HG03039 (cell line): ENCODE data around the gene EFCAB10.
A peak's percentile ranks its signal among the peaks of the same experiment; 100 is the strongest.
"Not testable (repeated sequence)": the region's sequence is repeated elsewhere in the genome, so short reads cannot be mapped to it uniquely, and the experiment has no call there.

Experiments
- ATAC-seq: cut with Tn5 transposase; IDR thresholded peaks from one replicate; pipeline ENCODE4 v1.9.1; 2021; ENCODE audit warnings: mild to moderate bottlenecking, moderate library complexity; ENCODE audit not compliant: unreplicated experiment

The EFCAB10 gene

GRCh38 chr7:105599551-105599950 is 18.3 kb upstream of the EFCAB10 start:
- ATAC-seq = no peak

DNA sequence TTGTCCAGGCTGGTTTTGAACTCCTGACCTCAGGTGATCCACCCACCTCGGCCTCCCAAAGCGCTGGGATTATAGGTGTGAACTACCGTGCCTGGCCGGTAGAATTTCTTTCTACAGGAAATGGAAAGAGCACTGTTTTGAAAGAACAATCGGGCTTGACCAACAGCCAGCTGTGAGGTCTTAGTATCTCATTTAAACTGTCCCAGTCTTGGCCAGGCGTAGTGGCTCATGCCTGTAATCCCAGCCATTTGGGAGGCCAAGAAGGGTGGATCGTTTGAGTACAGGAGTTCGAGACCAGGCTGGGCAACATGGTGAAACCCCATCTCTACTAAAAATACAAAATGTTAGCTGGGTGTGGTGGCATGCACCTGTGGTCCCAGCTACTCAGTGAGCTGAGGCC is 17.8 kb upstream of the EFCAB10 start:
- not testable (repeated sequence) for ATAC-seq

DNA sequence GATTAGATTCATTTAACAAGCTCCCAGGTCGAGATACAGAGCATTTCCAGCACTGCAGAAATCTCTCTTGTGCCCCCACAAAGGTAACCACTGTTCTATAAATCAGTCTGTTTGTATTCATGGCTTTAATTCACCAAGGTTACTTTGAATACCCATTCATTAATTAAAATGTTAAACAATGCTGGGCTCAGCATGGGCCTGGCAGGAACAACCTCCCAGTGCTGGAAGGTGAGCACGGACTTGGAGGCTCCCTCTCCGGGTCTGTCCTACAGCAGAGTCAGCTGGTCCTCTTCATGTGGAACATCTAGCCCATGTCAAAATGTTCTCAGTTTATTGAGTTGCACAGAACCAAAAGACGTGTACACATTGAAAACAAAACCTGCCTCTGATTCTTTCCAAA is 15.6 kb upstream of the EFCAB10 start:
- no peak for ATAC-seq

GRCh38 chr7:105594034-105594433 is 12.7 kb upstream of the EFCAB10 start:
- no peak for ATAC-seq

DNA sequence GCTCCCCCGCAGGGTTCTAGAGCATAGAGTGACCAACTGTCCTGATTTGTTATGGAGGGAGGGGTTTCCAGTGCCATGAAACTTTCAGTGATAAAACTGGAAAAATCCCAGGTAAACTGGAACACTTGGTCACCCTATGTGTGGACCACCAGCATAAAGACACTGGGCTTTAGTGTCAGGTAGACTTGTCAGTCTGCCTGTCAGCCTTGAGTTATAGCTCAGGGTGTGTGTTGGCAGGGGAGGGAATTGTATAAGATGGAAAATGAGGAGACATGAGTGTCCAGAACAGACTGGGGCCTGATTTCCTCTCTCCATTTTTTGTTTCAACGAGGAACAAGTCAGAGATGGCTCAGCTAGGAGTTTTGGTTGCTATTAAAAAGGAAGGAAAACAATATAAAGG is 10.2 kb upstream of the EFCAB10 start:
- no peak for ATAC-seq

DNA sequence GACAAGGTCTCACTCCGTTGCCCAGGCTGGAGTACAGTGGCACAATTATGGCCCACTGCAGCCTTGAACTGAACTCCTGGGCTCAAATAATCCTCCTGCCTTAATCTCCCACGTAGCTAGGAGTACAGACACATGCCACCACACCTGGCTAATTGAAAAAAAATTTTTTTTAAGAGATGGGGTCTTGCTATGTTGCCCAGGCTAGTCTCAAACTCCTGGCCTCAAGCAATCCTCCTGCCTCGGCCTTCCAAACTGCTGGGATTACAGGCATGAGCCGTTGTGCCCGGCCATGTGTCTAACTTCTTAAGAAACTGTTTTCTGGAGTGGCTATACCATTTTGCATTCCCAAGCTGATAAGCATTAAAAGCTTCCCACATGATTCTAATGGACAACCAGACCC is 9.5 kb upstream of the EFCAB10 start:
- ATAC-seq = no peak

- ATAC-seq = peak; percentile 78
These were observed 8.2 kb upstream of the EFCAB10 start for GRCh38 chr7:105589356-105590077.

- no peak for ATAC-seq
These were observed 6.8 kb upstream of the EFCAB10 start for GRCh38 chr7:105587909-105588635.

GRCh38 chr7:105585850-105586500 is 4.7 kb upstream of the EFCAB10 start:
- ATAC-seq = no peak

- no peak for ATAC-seq
These were observed 2.9 kb upstream of the EFCAB10 start for GRCh38 chr7:105584165-105584564.

- ATAC-seq = no peak
These were observed 1.8 kb upstream of the EFCAB10 start for GRCh38 chr7:105583061-105583460.

GRCh38 chr7:105580022-105580740 is 1.1 kb downstream of the EFCAB10 start:
- ATAC-seq = no peak

- no peak for ATAC-seq
These were observed 2.8 kb downstream of the EFCAB10 start for GRCh38 chr7:105578496-105578895.

GRCh38 chr7:105577251-105577650 is 4.0 kb downstream of the EFCAB10 start:
- ATAC-seq = no peak

DNA sequence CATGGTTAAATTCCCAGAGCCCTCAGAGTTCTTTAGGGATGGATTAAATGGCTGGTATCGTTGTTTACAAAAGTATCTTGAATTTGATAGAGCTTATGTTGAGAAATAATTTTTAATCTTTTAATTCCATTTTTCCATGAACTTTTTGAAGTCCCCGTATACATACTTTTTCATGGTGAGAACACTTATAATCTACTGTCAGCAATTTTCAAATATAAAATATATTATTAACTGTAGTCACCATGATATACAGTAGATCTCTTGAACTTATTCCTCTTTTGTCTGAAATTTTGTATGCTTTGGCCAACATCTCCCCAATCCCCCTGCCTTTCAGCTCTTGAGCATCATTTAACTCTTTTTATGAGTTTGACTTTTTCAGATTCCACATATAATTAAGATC is 9.4 kb downstream of the EFCAB10 start:
- no peak for ATAC-seq

DNA sequence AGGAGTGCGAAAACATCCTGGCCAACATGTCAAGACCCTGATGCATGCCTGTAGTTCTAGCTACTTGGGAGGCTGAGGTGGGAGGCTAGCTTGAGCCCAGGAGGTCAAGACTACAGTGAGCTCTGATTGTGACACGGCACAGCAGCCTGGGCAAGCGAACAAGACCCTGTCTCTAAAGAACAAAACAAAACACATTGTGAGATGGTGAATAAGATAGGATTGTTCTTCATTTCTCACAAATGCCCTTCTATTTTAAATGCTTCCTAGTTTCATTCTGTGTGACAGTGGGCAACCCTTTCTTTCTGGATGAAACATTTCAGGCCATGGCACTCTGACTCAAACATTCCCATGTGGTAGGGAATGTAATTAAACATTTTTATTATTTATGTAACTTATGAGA is 13.5 kb downstream of the EFCAB10 start:
- no peak for ATAC-seq

- ATAC-seq = no peak
These were observed 14.3 kb downstream of the EFCAB10 start for GRCh38 chr7:105567024-105567423.

- no peak for ATAC-seq
These were observed 16.1 kb downstream of the EFCAB10 start for GRCh38 chr7:105565190-105565589.

DNA sequence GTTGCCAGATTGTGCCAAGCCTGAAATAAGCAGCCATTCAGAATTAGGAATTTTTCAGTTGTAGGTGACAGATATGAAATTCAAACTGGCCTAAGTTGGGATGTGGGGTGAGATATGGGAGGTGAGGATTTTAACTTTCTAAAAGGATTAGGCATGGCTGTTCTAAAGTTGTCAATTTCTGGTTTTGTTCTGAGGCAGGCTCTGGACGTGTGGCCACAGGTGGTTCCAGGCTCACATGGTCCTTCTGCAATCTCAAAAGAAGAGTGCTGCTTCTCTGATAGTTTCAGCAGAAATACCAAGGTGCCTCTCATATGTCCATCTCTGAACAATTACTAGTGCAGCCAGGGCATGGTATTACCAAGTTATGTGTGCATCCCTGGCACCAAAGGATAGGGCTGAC is 21.4 kb downstream of the EFCAB10 start:
- ATAC-seq = no peak

- no peak for ATAC-seq
These were observed 43.0 kb downstream of the EFCAB10 start for GRCh38 chr7:105538339-105538738.

DNA sequence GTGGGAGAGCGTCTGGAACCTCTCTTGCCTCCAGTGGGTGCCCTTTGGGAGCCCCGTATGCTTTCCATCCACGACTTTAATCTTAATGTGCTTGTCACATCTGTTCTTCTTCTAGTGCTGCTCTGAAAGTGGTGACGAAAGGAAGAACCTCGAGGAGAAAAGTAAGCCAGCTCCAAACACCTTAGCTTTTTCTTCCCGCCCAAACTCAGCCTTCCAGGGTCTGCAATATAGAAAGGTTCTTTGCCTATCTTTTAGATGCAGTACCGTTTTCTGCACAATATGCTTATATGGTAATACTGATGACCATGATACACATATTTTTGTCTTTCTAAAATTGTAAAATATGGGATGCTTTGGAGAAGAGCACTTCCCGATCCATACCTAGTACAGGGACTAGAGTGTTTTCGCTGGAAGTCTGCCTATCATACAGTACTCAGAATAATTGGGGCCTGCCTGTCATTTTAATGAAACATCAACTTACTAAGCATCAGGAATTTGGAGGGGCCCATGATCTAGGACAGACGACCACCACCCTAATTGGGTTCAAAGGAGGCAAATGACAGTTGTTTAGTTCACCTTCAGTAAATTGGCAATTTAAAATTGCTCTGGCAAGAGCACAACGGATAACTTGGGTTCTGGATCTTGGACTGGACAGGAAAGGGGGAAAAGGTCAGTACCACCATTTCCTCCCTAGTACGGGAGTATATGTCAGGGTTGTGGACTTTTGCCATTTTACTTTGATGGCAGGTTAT is 48.4 kb downstream of the EFCAB10 start:
- no peak for ATAC-seq
